Loucy (cell line): ENCODE results near the gene DMWD.

Experiments
- EZH2phosphoT487 ChIP-seq: fragments of 200-600 bp; IDR thresholded peaks from 2 replicates; pipeline ENCODE4 v1.6.1; 2018; ENCODE audit warnings: antibody characterized with exemption, mild to moderate bottlenecking, moderate library complexity, borderline replicate concordance
- TF ChIP-seq, protein P1 (sequence below): fragments of 200-600 bp; sonication (generic); conservative IDR thresholded peaks from 2 replicates; pipeline ENCODE4 v1.5.1; 2014; ENCODE audit warnings: mild to moderate bottlenecking, antibody characterized with exemption, low read length

DNA sequence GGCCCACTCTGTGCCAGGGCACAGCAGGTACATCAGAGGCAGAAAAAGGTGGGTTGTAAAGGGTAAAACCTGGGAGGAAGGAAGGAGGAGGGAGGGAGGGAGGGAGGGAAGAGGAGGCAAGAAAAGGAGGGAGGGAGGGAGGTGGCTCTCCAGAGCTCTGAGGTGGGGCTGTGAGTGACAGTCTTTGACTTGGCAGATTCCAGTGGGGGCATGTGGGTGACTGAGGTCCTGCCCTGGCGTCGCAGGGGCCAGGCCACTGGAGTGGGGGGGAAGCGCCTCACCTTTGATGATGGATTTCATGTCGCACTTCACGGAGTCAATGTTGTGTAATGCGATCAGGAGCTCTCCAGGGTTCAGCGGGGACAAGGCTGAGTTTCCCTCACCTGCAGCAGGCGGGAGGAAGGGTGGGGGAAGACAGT lies 28.5 kb upstream of the DMWD start:
- TF ChIP-seq, protein P1, sequence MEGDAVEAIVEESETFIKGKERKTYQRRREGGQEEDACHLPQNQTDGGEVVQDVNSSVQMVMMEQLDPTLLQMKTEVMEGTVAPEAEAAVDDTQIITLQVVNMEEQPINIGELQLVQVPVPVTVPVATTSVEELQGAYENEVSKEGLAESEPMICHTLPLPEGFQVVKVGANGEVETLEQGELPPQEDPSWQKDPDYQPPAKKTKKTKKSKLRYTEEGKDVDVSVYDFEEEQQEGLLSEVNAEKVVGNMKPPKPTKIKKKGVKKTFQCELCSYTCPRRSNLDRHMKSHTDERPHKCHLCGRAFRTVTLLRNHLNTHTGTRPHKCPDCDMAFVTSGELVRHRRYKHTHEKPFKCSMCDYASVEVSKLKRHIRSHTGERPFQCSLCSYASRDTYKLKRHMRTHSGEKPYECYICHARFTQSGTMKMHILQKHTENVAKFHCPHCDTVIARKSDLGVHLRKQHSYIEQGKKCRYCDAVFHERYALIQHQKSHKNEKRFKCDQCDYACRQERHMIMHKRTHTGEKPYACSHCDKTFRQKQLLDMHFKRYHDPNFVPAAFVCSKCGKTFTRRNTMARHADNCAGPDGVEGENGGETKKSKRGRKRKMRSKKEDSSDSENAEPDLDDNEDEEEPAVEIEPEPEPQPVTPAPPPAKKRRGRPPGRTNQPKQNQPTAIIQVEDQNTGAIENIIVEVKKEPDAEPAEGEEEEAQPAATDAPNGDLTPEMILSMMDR, result no peak
- TF ChIP-seq EZH2phosphoT487, result no peak
